PC-3 (cell line): ENCODE measurements around the gene ZFHX3.

Experiments
- CTCF ChIP-seq: fragments of 300-600 bp; sonication (generic); conservative IDR thresholded peaks from 2 replicates; pipeline ENCODE4 v1.5.1; 2017; ENCODE audit warnings: antibody characterized with exemption, low read depth, mild to moderate bottlenecking, low read length
- EZH2 ChIP-seq: fragments of 300-600 bp; sonication (generic); IDR thresholded peaks from one replicate; pipeline ENCODE4 v1.6.1; 2017; ENCODE audit warnings: antibody characterized with exemption, mild to moderate bottlenecking, low read length; ENCODE audit not compliant: unreplicated experiment
- EZH2phosphoT487 ChIP-seq: fragments of 300-600 bp; sonication (generic); IDR thresholded peaks from 2 replicates; pipeline ENCODE4 v1.6.1; 2018; ENCODE audit warnings: mild to moderate bottlenecking, antibody characterized with exemption, low read length, borderline replicate concordance

- no peak for TF ChIP-seq CTCF
- TF ChIP-seq EZH2 = no peak
- TF ChIP-seq EZH2phosphoT487 = no peak
These were observed 122.3 kb downstream of the ZFHX3 start for GRCh38 chr16:72925631-72925979.
